IMR-90 (cell line): Measurements from ENCODE around the gene DKK2. TPM values are rescaled to one million over a fixed set of nuclear protein-coding genes. Genes with fewer than 3 reads are reported as not detected.

Experiments used
- ATAC-seq: fragments of 200-7000 bp; cut with Tn5 transposase; 2 replicates; pipeline ENCODE4 v1.9.1; 2020; ENCODE audit warnings: low read depth, mild to moderate bottlenecking, moderate library complexity
- BruUV-seq: library from RNA; stranded (reverse); fragments of 400-500 nt; replicated peaks from 2 replicates; lab custom pipeline; 2021; lab: Mats Ljungman, UMichigan
- CTCF ChIA-PET: fragments of 300-600 bp; formaldehyde crosslinking; extraction: SDS; loops from one replicate; lab custom pipeline; 2021; ENCODE audit warnings: antibody characterized with exemption; lab: Yijun Ruan, JAX
- POLR2A ChIA-PET: fragments of 300-600 bp; sonication (Branson Sonifier 250); formaldehyde crosslinking; loops from one replicate; lab custom pipeline; 2022; ENCODE audit warnings: antibody characterized with exemption; ENCODE audit not compliant: unreplicated experiment; lab: Charles Lee
- DNase-seq: peaks from one replicate; pipeline ENCODE4 v3.0.0; 2013
- H2AFZ ChIP-seq: replicated peaks from 2 replicates; pipeline ENCODE3; 2013; ENCODE audit warnings: low read length, mild to moderate bottlenecking; ENCODE audit not compliant: poor library complexity
- H2AK5ac ChIP-seq: 2 replicates; pipeline ENCODE4 v1.6.1; 2013; ENCODE audit warnings: low read depth, low read length, inconsistent platforms
- H2AK9ac ChIP-seq: replicated peaks from 2 replicates; pipeline ENCODE3; 2013; ENCODE audit warnings: mild to moderate bottlenecking, low read depth, low read length, moderate library complexity; ENCODE audit not compliant: poor library complexity
- H2BK120ac ChIP-seq: 2 replicates; pipeline ENCODE4 v1.6.1; 2013; ENCODE audit warnings: low read depth, low read length, inconsistent platforms
- H2BK15ac ChIP-seq: 3 replicates; pipeline ENCODE4 v1.6.1; 2013; ENCODE audit warnings: low read depth, low read length, inconsistent platforms
- H2BK20ac ChIP-seq: 2 replicates; pipeline ENCODE4 v1.6.1; 2013; ENCODE audit warnings: low read depth, mild to moderate bottlenecking, inconsistent platforms, low read length, moderate library complexity
- H2BK5ac ChIP-seq: 2 replicates; pipeline ENCODE4 v1.6.1; 2013; ENCODE audit warnings: mild to moderate bottlenecking, low read depth, low read length, inconsistent platforms; ENCODE audit not compliant: poor library complexity, severe bottlenecking
- H3K14ac ChIP-seq: replicated peaks from 2 replicates; pipeline ENCODE4 v1.6.1; 2013; ENCODE audit warnings: low read depth, low read length, inconsistent platforms
- H3K18ac ChIP-seq: 2 replicates; pipeline ENCODE4 v1.6.1; 2013; ENCODE audit warnings: low read depth, low read length, control low read depth
- H3K23ac ChIP-seq: 2 replicates; pipeline ENCODE4 v1.6.1; 2013; ENCODE audit warnings: low read depth, low read length, inconsistent platforms
- H3K27ac ChIP-seq: 2 replicates; pipeline ENCODE4 v1.5.1; 2013; ENCODE audit warnings: mild to moderate bottlenecking, control low read depth, low read length; ENCODE audit not compliant: insufficient read depth
- H3K27me3 ChIP-seq: 2 replicates; pipeline ENCODE4 v1.6.1; 2013; ENCODE audit warnings: low read length; ENCODE audit not compliant: control insufficient read depth, insufficient read depth
- H3K36me3 ChIP-seq: 2 replicates; pipeline ENCODE4 v1.6.1; 2013; ENCODE audit warnings: low read length, mixed read lengths; ENCODE audit not compliant: control insufficient read depth, insufficient read depth
- H3K4ac ChIP-seq: 2 replicates; pipeline ENCODE4 v1.6.1; 2013; ENCODE audit warnings: low read depth, low read length, inconsistent platforms
- H3K4me1 ChIP-seq: 2 replicates; pipeline ENCODE4 v1.6.1; 2013; ENCODE audit warnings: low read length, mixed read lengths; ENCODE audit not compliant: control insufficient read depth, insufficient read depth
- H3K4me2 ChIP-seq: 2 replicates; pipeline ENCODE4 v1.6.1; 2013; ENCODE audit warnings: low read depth, mild to moderate bottlenecking, control low read depth, low read length, moderate library complexity
- H3K4me3 ChIP-seq: 2 replicates; pipeline ENCODE4 v1.5.1; 2013; ENCODE audit warnings: low read depth, mild to moderate bottlenecking, control low read depth, low read length, moderate library complexity; ENCODE audit not compliant: insufficient read depth
- H3K56ac ChIP-seq: 2 replicates; pipeline ENCODE4 v1.6.1; 2013; ENCODE audit warnings: low read length, inconsistent platforms; ENCODE audit not compliant: insufficient read depth; ENCODE audit errors: extremely low read depth
- H3K79me1 ChIP-seq, 2 experiments: 2 replicates each; pipeline ENCODE4 v1.6.1; 2013; ENCODE audit warnings: low read length in 2 of 2, inconsistent platforms in 1 of 2, low read depth in 1 of 2
- H3K9ac ChIP-seq: 2 replicates; pipeline ENCODE4 v1.6.1; 2013; ENCODE audit warnings: low read depth, low read length, control low read depth
- H3K9me1 ChIP-seq: 2 replicates; pipeline ENCODE4 v1.6.1; 2013; ENCODE audit warnings: low read length, inconsistent platforms; ENCODE audit not compliant: insufficient read depth
- H3K9me3 ChIP-seq: 2 replicates; pipeline ENCODE4 v1.6.1; 2013; ENCODE audit warnings: low read length; ENCODE audit not compliant: control insufficient read depth, insufficient read depth
- H4K20me1 ChIP-seq: 2 replicates; pipeline ENCODE4 v1.6.1; 2013; ENCODE audit warnings: low read length, inconsistent platforms; ENCODE audit not compliant: insufficient read depth
- H4K5ac ChIP-seq: 2 replicates; pipeline ENCODE4 v1.6.1; 2013; ENCODE audit warnings: mild to moderate bottlenecking, low read depth, low read length, control low read depth
- H4K8ac ChIP-seq, 2 experiments: 2 replicates each; pipeline ENCODE4 v1.6.1; 2013; ENCODE audit warnings: low read depth in 2 of 2, low read length in 2 of 2, control low read depth in 1 of 2, inconsistent platforms in 1 of 2
- H4K91ac ChIP-seq: 2 replicates; pipeline ENCODE4 v1.6.1; 2013; ENCODE audit warnings: low read depth, low read length, inconsistent platforms; ENCODE audit not compliant: insufficient read depth
- CTCF ChIP-seq: conservative IDR thresholded peaks from 2 replicates; pipeline ENCODE4 v1.5.1; 2012; ENCODE audit warnings: mild to moderate bottlenecking, low read depth, low read length, improper control_type of control experiment
- FOS ChIP-seq: fragments of 150-350 bp; IDR thresholded peaks from 2 replicates; pipeline ENCODE4 v1.6.1; 2016; ENCODE audit warnings: low read depth, low read length
- MAFK ChIP-seq: IDR thresholded peaks from 2 replicates; pipeline ENCODE4 v1.6.1; 2012; ENCODE audit warnings: low read depth, low read length, improper control_type of control experiment
- MAZ ChIP-seq: IDR thresholded peaks from 2 replicates; pipeline ENCODE4 v1.6.1; 2012; ENCODE audit warnings: low read depth, mild to moderate bottlenecking, low read length, improper control_type of control experiment, moderate library complexity, borderline replicate concordance
- POLR2A ChIP-seq: IDR thresholded peaks from 2 replicates; pipeline ENCODE4 v1.6.1; 2012; ENCODE audit warnings: mild to moderate bottlenecking, low read depth, low read length
- RAD21 ChIP-seq: IDR thresholded peaks from 2 replicates; pipeline ENCODE4 v1.6.1; 2012; ENCODE audit warnings: low read length, improper control_type of control experiment
- RCOR1 ChIP-seq: IDR thresholded peaks from 2 replicates; pipeline ENCODE4 v1.6.1; 2012; ENCODE audit warnings: mild to moderate bottlenecking, low read length, improper control_type of control experiment; ENCODE audit not compliant: insufficient replicate concordance
- RFX5 ChIP-seq: IDR thresholded peaks from 2 replicates; pipeline ENCODE4 v1.8.0; 2012; ENCODE audit warnings: low read depth, mild to moderate bottlenecking, low read length, moderate library complexity
- SMC3 ChIP-seq: fragments of 150-350 bp; IDR thresholded peaks from 2 replicates; pipeline ENCODE4 v1.6.1; 2016; ENCODE audit warnings: low read depth, mild to moderate bottlenecking, antibody characterized with exemption, low read length, moderate library complexity
- USF2 ChIP-seq: fragments of 150-350 bp; IDR thresholded peaks from 2 replicates; pipeline ENCODE4 v1.6.1; 2017; ENCODE audit warnings: mild to moderate bottlenecking, antibody characterized with exemption, low read length, low read depth
- WGBS, 2 experiments: methylation state at CpG; one replicate each; pipeline versions ENCODE4 v1.1.5 to v1.1.7; 2013; ENCODE audit warnings: missing lambda C conversion rate in 2 of 2; ENCODE audit not compliant: insufficient read length in 1 of 2; ENCODE audit errors: extremely low coverage in 2 of 2; 5-methylcytosine and 5-hydroxymethylcytosine counted together
- dilution Hi-C: fragments of 300-500 bp; cut with HindIII; formaldehyde crosslinking; loops from one replicate; pipeline ENCODE4 v1.14.3; 2018; ENCODE audit warnings: low sequenced_read_pairs; ENCODE audit not compliant: unreplicated experiment
- in situ Hi-C: fragments of 300-500 bp; cut with MboI; formaldehyde crosslinking; loops from 3 replicates; pipeline ENCODE4 v1.14.3; 2019; ENCODE audit warnings: low sequenced_read_pairs, inconsistent platforms, mixed read lengths
- intact Hi-C: fragments of 100-400 bp; cut with micrococcal nuclease; formaldehyde crosslinking; loops from 2 replicates; pipeline ENCODE4 v1.10.0; 2022
- polyA plus RNA-seq, 3 experiments: library from polyadenylated mRNA; depleted of rRNA; stranded (reverse); fragments of >200 nt; gene quantifications; 2 replicates each; pipeline ENCODE4 v1.2.3, GENCODE V29; 2012; ENCODE audit warnings: low replicate concordance in 1 of 3
- total RNA-seq: library from RNA; depleted of rRNA; stranded (reverse); fragments of >200 nt; gene quantifications from 2 replicates; pipeline ENCODE4 v1.2.3, GENCODE V29; 2012

Gene DKK2
- total and polyA plus RNA-seq, 2 of the 4 experiments (the other 2 are of a cell fraction): 0.39 to 0.72 TPM

GRCh38 chr4:106907216-106907615 lies 128.9 kb downstream of the DKK2 start:
- Histone ChIP-seq H3K4ac (no peak overlapping the region), H4K91ac (no peak overlapping the region), H4K20me1 (no peaks in the 10 kb centered on the region), H3K79me1 (no peaks in the 10 kb centered on the region), H2BK5ac (no peak overlapping the region), H3K4me3 (no peak overlapping the region), H3K9ac (no peak overlapping the region), H3K27ac (no peak overlapping the region), H3K23ac (no peak overlapping the region), H3K4me2 (no peak overlapping the region), H2BK20ac (no peak overlapping the region), H3K56ac (no peak overlapping the region), H2AK9ac (no peak overlapping the region), H3K18ac (no peak overlapping the region), H3K9me1 (no peaks in the 10 kb centered on the region), H3K36me3 (no peaks in the 10 kb centered on the region), H3K27me3 (no peaks in the 10 kb centered on the region), H2BK15ac (no peak overlapping the region), H3K4me1 (no peaks in the 10 kb centered on the region), H2AFZ (no peak overlapping the region), H2BK120ac (no peak overlapping the region), H3K14ac (no peak overlapping the region), H4K5ac (no peak overlapping the region), H2AK5ac (no peak overlapping the region), H4K8ac (no peak overlapping the region), H3K9me3 (peaks cover 2% of the 10 kb centered on the region; the same call in 1 of the 2 replicates)
- TF ChIP-seq RCOR1 (no peak), FOS (no peak), RFX5 (no peak), POLR2A (no peak), USF2 (no peak), MAFK (no peak), SMC3 (no peak), RAD21 (no peak), MAZ (no peak), CTCF (no peak)
- in situ Hi-C loops: no loop called here
- ChIA-PET CTCF (no interaction called here), POLR2A (no interaction called here)
- DNase-seq (no peak), ATAC-seq (no peak)
- BruUV-seq: no TSS peak
- intact Hi-C loops: no loop called here
- WGBS, 2 experiments: no CpG with 5 or more reads among the region's 2 CpGs
- dilution Hi-C loops: no loop called here
